Measurements from ENCODE around the gene PRPH. TPM values are rescaled to one million over a fixed set of nuclear protein-coding genes. Genes with fewer than 3 reads are reported as not detected.

Gene PRPH
- total RNA-seq, 4 donors from 2014 or later, result 0.19 to 1.4 (median 0.61) TPM; not detected in 1

- no peak for DNase-seq (ENCODE audit: low spot score in 2 of 2)
- intact Hi-C loops (cut with DNase I; ENCODE audit: low total_unique reads), result no loop called here
- TF ChIP-seq CTCF (IDR thresholded peaks at IDR 0.05) (no peak), POLR2A (IDR thresholded peaks at IDR 0.05) (no peak)
- 51 to 52% methylated on average over 7 of the region's 7 CpGs for WGBS, 2 donors
- H3K4me3 ChIP-seq (ENCODE audit: low read depth, poor library complexity, severe bottlenecking), result no peak overlapping the region
Measured at GRCh38 chr12:49292729-49293055, 2.3 kb upstream of the PRPH start.

DNA sequence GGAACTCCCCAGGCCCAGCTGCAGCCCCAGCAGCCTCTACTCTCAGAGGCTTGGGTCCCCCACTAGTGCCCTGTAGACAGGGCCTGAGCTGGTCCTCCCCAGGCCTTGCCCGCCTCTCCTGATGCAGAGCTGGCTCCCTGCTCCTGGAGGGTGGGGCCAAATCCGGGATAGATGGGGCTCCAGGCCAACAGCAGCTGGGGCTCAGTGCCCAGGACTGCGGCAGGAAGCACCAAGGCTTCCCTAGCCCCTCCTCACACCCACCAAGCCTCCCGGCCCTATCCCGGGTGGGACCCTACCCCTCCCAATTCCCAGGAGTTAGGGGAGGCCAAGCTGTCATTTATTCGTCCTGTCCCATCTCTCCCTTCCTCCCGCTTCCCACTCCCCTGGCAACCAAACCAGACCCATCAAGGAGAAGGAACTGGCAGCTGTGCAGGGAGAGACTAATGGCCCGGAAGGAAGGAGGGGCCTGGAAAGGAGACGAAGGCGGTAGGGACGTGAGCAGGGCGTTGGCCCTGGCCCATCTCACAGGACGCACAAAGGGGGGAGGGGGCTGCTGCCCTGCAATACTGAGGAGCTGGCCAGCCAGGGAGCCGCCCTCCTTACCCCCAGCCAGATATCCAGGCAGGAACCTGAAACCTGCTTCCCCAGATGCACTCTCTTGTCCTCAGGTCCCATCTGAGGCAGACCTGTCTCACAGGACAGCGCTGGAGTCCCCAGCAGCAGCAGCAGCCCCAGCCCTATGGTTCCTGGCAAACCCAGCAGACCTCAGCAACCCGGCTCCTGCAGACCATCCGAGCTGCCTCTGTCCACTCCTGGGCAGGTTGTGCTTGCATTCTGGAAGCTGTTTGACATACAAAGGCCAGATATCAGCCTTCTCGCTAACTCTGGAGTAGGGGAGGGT is 1.6 kb upstream of the PRPH start:
- intact Hi-C loops (cut with DNase I; ENCODE audit: low total_unique reads), result no loop called here
- no peak overlapping the region for H3K4me3 ChIP-seq (ENCODE audit: low read depth, poor library complexity, severe bottlenecking)
- peak in 1 of 2 donors; percentile 88 for DNase-seq (ENCODE audit: low spot score in 2 of 2)
- WGBS, 2 donors, result 22 to 23% methylated on average over 14 to 17 of the region's 18 CpGs
- TF ChIP-seq POLR2A (IDR thresholded peaks at IDR 0.05), result no peak
- TF ChIP-seq CTCF (IDR thresholded peaks at IDR 0.05), result no peak

DNA sequence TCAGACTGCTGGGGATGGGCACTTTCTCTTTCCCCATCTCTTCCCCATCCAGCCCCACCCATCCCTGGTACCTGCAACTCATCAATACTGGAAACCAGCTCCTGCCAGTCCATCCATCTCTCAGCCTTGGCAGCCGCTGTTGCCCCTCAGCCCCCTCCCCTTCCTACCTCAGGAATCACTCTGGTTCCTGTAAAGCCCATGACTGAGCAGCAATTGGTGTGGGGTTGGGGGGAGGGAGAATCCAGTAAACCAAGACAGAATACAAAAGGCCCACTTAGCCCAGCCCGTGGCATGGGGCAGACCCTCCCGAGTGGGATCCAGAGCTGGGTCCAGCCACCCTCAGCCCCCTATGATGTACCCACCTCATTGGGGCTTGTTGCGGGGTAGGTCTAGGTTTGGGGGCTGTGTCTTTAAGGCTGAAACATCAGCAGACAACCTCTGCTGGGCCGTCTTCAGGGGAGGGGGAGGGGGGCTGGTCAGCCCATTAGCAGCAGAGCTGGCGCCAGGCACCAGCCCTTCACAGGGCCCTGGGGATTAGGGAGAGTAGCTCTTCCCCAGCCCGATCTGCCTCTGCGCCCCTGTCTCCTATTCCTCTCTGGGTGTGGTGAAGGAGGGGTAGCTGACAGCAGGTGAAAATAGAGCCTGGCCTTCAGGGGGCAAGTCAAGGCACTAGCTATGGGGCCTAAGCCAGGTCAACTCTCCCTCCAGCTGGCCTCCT is 702 bp upstream of the PRPH start:
- no peak for TF ChIP-seq CTCF (IDR thresholded peaks at IDR 0.05)
- no peak for TF ChIP-seq POLR2A (IDR thresholded peaks at IDR 0.05)
- 65 to 80% methylated on average over 8 of the region's 8 CpGs for WGBS, 2 donors
- H3K4me3 ChIP-seq (ENCODE audit: low read depth, poor library complexity, severe bottlenecking), result no peak overlapping the region
- DNase-seq (ENCODE audit: low spot score in 2 of 2), result no peak
- intact Hi-C loops (cut with DNase I; ENCODE audit: low total_unique reads), result no loop called here

- intact Hi-C loops (cut with DNase I; ENCODE audit: low total_unique reads), result no loop called here
- DNase-seq (ENCODE audit: low spot score in 2 of 2), result no peak
- TF ChIP-seq POLR2A (IDR thresholded peaks at IDR 0.05) (no peak), CTCF (IDR thresholded peaks at IDR 0.05) (no peak)
- H3K4me3 ChIP-seq (ENCODE audit: low read depth, poor library complexity, severe bottlenecking), result no peak overlapping the region
- 83 to 100% methylated on average over 3 to 4 of the region's 5 CpGs for WGBS, 2 donors
Measured at GRCh38 chr12:49294804-49295081, 204 bp upstream of the PRPH start.

DNA sequence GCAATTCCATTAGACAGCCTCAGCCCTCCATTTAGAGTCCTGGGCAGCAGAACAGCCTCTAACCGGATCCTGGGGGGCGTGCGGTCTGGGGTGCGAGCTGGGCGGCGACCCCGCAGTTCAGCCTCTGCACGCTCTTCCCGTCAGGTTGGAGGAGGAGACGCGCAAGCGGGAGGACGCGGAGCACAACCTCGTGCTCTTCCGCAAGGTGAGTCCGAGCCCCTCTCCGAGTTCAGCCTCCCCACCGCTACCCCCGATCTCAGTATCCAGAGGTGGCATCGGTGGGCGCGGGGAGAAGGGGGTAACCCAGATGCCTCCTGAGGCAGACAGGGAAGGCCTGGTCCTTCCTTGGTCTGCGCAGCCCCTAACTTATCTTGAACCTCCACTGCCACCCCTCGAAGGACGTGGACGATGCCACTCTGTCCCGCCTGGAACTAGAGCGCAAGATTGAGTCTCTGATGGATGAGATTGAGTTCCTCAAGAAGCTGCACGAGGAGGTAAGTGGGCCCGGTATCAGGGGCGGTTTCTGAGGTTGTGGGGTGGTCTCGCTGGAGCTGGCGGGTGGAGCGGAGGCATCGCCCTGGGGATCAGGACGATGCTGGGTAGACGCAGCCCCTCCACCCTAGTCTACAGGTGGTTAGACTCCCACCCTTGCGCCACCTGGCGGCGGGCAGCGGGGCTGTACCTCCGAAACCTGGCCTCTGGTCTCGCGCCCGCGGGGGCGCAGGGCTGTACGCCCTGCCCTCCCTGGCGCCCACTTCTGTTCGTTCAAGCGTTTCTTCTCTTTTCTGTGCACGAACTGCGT is 1.3 kb downstream of the PRPH start:
- no peak for DNase-seq (ENCODE audit: low spot score in 2 of 2)
- TF ChIP-seq CTCF (IDR thresholded peaks at IDR 0.05) (no peak), POLR2A (IDR thresholded peaks at IDR 0.05) (no peak)
- WGBS, 2 donors, result 15 to 21% methylated on average over 36 to 53 of the region's 54 CpGs
- intact Hi-C loops (cut with DNase I; ENCODE audit: low total_unique reads), result no loop called here
- H3K4me3 ChIP-seq (ENCODE audit: low read depth, poor library complexity, severe bottlenecking), result peak overlapping the region; percentile 1

Measured in lower leg skin (tissue), 4 donors.